T-helper 22 cell (primary cell): Measurements from ENCODE around the gene ZBTB7B.

Experiments
- DNase-seq: peaks from one replicate; pipeline ENCODE4 v3.0.0-alpha.2; 2020; ENCODE audit warnings: low read depth

The ZBTB7B gene

DNA sequence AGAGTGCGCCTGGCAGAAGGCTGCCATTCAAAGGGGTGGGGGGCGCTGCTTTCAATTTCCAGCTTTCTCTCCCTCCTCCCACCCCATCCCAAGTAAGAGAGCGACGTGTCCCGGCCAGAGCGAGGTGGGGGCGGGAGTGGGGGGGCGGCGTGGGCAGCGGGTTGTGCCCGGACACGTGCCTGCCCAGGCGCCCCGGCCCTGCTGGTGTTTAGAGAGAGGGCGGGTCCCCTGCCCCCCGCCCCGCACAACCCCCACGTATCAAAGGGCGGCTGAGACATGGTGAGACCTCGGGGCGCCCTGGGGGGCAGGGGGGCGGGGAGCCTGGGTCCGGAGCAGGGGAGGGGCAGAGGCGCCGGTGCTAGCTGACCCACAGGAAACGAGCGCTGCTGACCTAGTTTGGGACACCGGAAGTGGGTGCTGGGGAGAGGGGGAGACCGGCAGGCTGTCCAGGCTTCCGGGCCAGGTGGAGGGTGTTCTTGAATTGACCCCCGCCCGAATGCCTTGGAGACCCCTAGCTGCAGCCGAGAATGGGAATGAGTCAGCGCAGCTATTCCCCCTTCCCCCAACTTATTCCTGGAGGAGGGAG, 1.3 kb downstream of the ZBTB7B start:
- no peak for DNase-seq

DNA sequence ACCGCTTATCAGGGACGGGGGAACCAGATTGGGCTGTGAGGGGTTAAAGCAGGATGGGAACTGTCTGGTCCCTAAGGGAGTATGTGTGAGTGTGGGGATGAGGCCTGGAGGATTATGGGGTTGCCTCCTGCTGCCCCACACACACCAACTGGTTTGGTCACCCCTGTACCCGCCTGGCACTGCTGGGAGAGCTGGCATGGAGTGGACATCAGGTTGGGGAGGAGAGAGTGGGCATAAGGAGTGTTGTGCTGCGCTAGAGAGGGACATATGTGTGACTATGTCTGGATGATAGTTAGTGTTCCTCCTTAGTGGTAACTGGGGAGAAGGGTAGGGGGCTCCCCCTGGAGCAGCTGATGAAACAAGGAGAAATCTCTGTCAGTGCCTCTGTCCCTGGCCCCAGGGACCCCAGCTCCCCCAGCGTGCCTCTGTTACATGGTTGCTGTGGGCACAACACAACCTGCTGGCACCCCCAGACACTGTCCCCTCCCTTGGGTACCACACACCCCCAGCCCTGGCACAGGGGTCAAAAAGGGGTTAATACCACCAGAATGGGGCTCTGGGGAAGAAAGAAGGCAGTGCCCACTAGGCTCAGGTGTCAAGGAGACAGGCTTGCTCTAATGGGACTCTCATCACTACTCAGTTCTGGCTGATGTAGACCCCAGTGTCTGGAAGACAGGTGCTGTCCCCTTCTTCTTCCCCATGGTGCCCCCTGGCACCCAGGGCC, 1.9 kb downstream of the ZBTB7B start:
- DNase-seq: no peak

GRCh38 chr1:155005076-155006011, 2.7 kb downstream of the ZBTB7B start:
- no peak for DNase-seq

- DNase-seq: no peak
Measured at GRCh38 chr1:155006601-155007101, 4.0 kb downstream of the ZBTB7B start.

DNA sequence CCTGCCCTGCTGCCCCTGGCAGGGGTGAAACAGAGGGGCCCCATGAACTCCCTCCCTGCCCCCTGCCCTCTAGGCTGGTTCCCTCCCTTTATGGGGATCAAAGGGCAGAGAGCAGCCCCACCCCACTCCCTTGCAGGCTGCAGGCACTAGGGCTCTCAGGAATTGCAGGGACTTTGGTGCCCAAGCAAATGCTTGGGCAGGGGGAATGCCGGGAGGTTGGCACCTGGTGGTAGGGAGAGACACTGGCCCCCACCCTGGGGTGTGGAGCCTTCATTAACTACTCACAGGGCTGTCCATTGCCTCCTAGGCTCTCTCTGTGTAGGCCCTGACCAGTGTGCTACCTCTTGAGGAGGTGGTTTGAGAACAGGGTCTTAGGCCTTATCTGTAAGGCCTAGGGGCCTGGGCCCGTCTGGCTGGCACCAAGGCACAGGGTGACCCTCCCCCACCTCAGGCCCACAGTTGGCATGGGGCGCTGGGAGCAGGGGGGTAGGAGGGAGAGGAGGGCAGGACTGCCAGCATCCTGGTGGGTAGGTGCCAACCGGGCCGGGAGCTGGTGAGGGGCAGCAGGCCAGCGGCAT, 4.7 kb downstream of the ZBTB7B start:
- DNase-seq: no peak

DNA sequence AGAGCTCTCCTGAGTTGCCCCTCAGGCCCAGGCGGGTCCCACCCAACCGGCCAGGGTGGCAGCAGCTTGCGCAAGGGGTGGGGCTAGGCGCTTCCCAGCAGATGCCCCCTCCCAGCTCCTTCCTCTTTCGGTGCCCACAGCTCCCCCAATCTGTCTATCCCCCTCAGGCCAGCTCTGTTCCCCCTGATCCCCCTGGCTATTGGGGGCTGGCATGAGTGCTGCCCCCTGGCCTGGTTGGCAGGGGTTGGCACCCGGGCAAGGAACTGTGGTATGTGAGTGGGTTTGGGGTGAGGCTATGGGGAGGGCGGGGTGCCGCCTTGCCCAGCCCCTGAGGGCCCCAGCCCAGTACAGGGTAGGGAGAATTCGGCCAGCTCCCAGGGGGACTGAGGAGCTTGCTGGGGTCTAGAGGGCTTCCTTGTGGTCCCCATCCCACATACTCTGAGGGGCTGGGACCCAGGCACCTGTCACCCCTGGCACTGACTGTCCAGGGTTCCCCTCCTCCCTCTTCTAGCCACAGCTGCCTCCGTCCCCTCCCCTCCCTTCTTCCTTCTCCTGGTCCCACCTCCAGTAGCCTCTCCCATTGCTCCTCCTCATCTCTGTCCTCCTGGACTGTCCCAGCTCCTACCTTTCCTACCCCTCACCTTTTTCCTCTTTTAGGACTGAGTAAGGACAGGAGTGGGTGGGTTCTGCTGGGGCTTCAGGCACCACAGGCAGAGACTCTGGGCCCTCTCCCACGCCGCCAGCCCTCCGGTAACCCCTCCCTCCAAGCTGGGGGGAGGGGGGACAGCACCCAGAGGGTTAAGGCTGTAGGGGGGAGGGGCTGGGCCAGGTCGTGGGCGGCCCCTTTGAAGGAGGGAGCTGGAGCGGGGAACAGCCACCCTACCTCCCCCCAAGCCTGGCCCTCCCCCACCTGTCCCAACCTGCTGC, 5.7 kb downstream of the ZBTB7B start:
- DNase-seq: no peak

GRCh38 chr1:155009221-155009711, 6.7 kb downstream of the ZBTB7B start:
- no peak for DNase-seq

DNA sequence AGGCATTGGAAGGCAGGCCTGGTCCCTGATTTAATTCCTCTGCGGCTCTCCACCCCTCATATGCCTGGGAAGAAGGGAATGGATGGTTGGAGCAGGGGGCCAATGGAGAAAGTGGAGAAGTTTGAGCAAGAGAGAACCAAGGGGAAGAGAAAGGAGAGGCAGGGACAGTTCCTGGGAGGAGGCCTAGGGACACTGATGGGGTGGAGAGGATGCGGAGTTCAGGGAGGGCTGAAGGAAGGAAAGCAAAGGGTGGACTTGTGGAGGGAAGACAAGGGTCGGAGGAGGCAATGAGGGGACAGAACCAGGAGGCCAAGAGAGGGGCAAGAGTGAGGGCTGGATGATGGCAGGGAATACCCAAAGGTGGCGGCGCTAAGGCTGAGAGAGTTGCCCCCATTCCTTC, 7.1 kb downstream of the ZBTB7B start:
- no peak for DNase-seq

DNA sequence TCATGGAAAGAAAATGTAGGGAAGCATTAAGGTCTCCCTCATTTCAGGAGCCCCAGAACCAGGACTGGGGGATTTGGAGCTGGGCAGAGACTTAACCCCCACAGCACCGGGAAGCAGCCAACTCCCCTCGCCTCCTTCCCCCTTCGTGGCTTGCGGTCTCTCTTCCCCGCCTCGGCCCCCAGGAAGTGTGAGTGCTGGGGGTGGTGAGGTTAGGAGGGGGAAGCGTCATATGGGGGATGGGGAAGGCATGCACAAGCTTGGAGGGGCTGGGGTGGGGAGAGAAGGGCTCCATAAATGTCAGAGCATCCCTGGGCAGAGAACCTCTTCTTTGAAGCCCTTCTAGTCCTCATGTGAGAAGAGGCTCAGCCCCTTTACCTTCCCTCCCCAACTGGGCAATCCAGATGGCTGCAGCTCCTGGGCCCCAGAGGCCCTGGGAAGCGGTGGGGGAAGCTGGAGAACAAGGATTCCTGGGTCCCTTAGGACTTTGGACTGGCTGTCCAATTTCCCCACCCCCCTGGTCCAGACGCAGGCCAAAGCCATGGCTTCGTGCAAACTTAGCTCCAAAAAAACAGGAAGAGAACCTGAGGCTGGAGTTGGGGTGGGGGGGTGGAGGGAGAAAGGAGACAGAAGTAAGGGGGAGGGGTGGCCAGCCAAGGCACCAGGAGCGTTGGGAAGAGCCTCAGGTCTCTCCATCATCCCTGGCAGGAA, 7.8 kb downstream of the ZBTB7B start:
- no peak for DNase-seq

- DNase-seq: no peak
Measured at GRCh38 chr1:155011004-155011416, 8.4 kb downstream of the ZBTB7B start.

DNA sequence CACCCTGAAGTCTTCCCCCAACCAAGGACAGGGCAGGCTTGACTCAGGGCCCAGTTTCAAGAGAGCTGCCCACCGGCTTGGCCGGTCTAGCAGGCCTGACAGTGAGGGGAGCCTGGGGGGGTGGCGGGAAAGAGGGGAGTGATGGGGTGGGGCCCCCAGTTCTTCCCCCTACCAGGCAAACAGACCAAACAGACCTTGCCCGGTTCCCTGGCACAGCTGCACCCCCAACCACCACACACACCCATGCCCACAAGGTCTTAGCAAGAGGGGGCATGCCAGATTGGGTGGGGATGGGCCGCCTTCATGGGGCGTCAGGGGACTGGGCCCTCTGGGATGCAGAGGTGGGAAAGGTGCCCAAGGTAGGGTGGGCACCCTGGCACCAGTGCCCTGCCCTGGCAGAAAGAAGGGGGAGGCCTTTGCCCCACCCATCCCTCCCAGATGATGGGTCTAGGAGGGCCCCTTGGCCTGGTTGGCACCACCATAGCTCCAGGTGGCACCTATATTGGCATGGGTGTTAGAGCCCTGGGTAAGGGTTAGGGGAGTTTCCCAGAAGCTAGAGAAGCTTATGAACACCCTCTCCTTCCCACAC, 8.9 kb downstream of the ZBTB7B start:
- no peak for DNase-seq

- DNase-seq: no peak
Measured at GRCh38 chr1:155012026-155012546, 9.5 kb downstream of the ZBTB7B start.

- DNase-seq: no peak
Measured at GRCh38 chr1:155012776-155013602, 10.4 kb downstream of the ZBTB7B start.

- peak; percentile 48 for DNase-seq
Measured at GRCh38 chr1:155013632-155014031, 11.0 kb downstream of the ZBTB7B start.

DNA sequence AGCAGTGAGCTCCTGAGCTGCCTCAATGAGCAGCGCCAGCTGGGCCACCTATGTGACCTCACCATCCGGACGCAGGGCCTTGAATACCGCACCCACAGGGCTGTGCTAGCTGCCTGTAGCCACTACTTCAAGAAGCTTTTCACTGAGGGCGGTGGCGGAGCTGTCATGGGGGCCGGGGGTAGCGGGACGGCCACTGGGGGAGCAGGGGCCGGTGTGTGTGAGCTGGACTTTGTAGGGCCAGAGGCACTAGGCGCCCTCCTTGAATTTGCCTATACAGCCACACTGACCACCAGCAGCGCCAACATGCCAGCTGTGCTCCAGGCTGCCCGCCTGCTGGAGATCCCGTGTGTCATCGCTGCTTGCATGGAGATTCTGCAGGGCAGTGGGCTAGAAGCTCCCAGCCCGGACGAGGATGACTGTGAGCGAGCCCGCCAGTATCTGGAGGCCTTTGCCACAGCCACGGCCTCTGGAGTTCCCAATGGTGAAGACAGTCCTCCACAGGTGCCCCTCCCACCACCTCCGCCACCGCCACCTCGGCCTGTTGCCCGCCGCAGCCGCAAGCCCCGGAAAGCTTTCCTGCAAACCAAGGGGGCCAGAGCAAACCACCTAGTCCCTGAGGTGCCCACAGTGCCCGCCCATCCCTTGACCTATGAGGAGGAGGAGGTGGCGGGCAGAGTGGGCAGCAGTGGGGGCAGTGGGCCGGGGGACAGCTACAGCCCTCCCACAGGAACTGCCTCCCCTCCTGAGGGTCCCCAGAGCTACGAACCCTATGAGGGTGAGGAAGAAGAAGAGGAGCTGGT, 12.3 kb downstream of the ZBTB7B start:
- DNase-seq: no peak

GRCh38 chr1:155015527-155016230, 13.1 kb downstream of the ZBTB7B start:
- DNase-seq: no peak

GRCh38 chr1:155016231-155016831, 13.7 kb downstream of the ZBTB7B start:
- DNase-seq: no peak
